ENCODE data around the gene DMP1. TPM values are rescaled to one million over a fixed set of nuclear protein-coding genes. Genes with fewer than 3 reads are reported as not detected.

DMP1 gene
- not detected in 2 replicates for total RNA-seq (2014; rRNA removed; shearing (Covaris generic))
- polyA plus RNA-seq (2015; cell fraction: cytosol; rRNA removed): not detected in 2 replicates
- 0.06 TPM in 1 of 2 replicates, not detected in the other for polyA plus RNA-seq (2015; cell fraction: nucleus; rRNA removed)

GRCh38 chr4:87649980-87650379 is at the start of gene DMP1:
DMP1 (plus strand) TSS chr4:87650280; CDS start chr4:87656493, 6,213 bp downstream.
- DNase-seq (ENCODE audit: low read depth): no peak

GRCh38 chr4:87601361-87601760 is 48.7 kb upstream of the DMP1 start:
- DNase-seq (ENCODE audit: low read depth): no peak

GRCh38 chr4:87608229-87608628 is 41.9 kb upstream of the DMP1 start, which contains the start of gene DSPP:
DSPP (plus strand) TSS chr4:87608529; CDS start chr4:87610909, 2,380 bp downstream.
- DNase-seq (ENCODE audit: low read depth): no peak

GRCh38 chr4:87614292-87614890 is 35.7 kb upstream of the DMP1 start:
- DNase-seq (ENCODE audit: low read depth): no peak

- no peak for DNase-seq (ENCODE audit: low read depth)
Observed at GRCh38 chr4:87616268-87616667, 33.8 kb upstream of the DMP1 start.

- no peak for DNase-seq (ENCODE audit: low read depth)
Observed at GRCh38 chr4:87620086-87620485, 30.0 kb upstream of the DMP1 start.

GRCh38 chr4:87620491-87620890 is 29.6 kb upstream of the DMP1 start:
- DNase-seq (ENCODE audit: low read depth): no peak

GRCh38 chr4:87622303-87622702 is 27.8 kb upstream of the DMP1 start:
- DNase-seq (ENCODE audit: low read depth): no peak

GRCh38 chr4:87624698-87625097 is 25.4 kb upstream of the DMP1 start:
- no peak for DNase-seq (ENCODE audit: low read depth)

GRCh38 chr4:87631668-87632067 is 18.4 kb upstream of the DMP1 start:
- DNase-seq (ENCODE audit: low read depth): no peak

- DNase-seq (ENCODE audit: low read depth): peak; percentile 54
Observed at GRCh38 chr4:87632469-87632868, 17.6 kb upstream of the DMP1 start.

- peak; percentile 7 for DNase-seq (ENCODE audit: low read depth)
Observed at GRCh38 chr4:87633243-87633642, 16.8 kb upstream of the DMP1 start.

GRCh38 chr4:87644286-87644685 is 5.8 kb upstream of the DMP1 start:
- no peak for DNase-seq (ENCODE audit: low read depth)

- no peak for DNase-seq (ENCODE audit: low read depth)
Observed at GRCh38 chr4:87650938-87651337, 858 bp downstream of the DMP1 start.

- no peak for DNase-seq (ENCODE audit: low read depth)
Observed at GRCh38 chr4:87651941-87652340, 1.9 kb downstream of the DMP1 start.

- no peak for DNase-seq (ENCODE audit: low read depth)
Observed at GRCh38 chr4:87654487-87655044, 4.5 kb downstream of the DMP1 start.

- DNase-seq (ENCODE audit: low read depth): peak; percentile 84
Observed at GRCh38 chr4:87657525-87657924, 7.4 kb downstream of the DMP1 start.

GRCh38 chr4:87659247-87659931 is 9.3 kb downstream of the DMP1 start:
- DNase-seq (ENCODE audit: low read depth): peak; percentile 42

GRCh38 chr4:87662871-87663270 is 12.8 kb downstream of the DMP1 start:
- no peak for DNase-seq (ENCODE audit: low read depth)

GRCh38 chr4:87669373-87669772 is 19.3 kb downstream of the DMP1 start:
- no peak for DNase-seq (ENCODE audit: low read depth)

GRCh38 chr4:87677731-87678130 is 27.7 kb downstream of the DMP1 start:
- no peak for DNase-seq (ENCODE audit: low read depth)

- peak; percentile 32 for DNase-seq (ENCODE audit: low read depth)
Observed at GRCh38 chr4:87679449-87680169, 29.5 kb downstream of the DMP1 start.
